ENCODE measurements around the gene RNF43. TPM values are rescaled to one million over a fixed set of nuclear protein-coding genes. Genes with fewer than 3 reads are reported as not detected.

Gene RNF43
- total and polyA plus RNA-seq, 2 donors (not counting 1 experiment from before 2014, with no cell fraction given) = 2.5 to 2.6 TPM

- H3K27me3 Mint-ChIP-seq = no peaks in the 10 kb centered on the region
- Histone ChIP-seq H4K20me1 (ENCODE audit: control insufficient read depth, insufficient read depth, low read length, poor library complexity, severe bottlenecking) (no peaks in the 10 kb centered on the region), H3K79me2 (ENCODE audit: control insufficient read depth, insufficient read depth, low read length) (no peaks in the 10 kb centered on the region), H3K4me1 (ENCODE audit: control insufficient read depth in 2 of 2, insufficient read depth in 2 of 2, low read length in 2 of 2) (no peaks in the 10 kb centered on the region), H3K36me3 (replicated peaks in 1 of 2; ENCODE audit: control extremely low read depth in 1 of 2, control insufficient read depth in 1 of 2, extremely low read depth in 1 of 2, insufficient read depth in 2 of 2, low read length in 1 of 2) (no peaks in the 10 kb centered on the region), H3K9me3 (ENCODE audit: control extremely low read depth in 1 of 3, control insufficient read depth in 2 of 3, insufficient read depth in 1 of 3, low read length in 2 of 3) (no peaks in the 10 kb centered on the region), H3K27ac (ENCODE audit: low read length in 2 of 2) (no peak overlapping the region), H3K4me2 (replicated peaks; ENCODE audit: low read depth, low read length, poor library complexity, severe bottlenecking) (no peak overlapping the region), H3K27me3 (replicated peaks in 1 of 4; ENCODE audit: control extremely low read depth in 1 of 4, control insufficient read depth in 3 of 4, insufficient read depth in 4 of 4, low read length in 3 of 4) (no peaks in the 10 kb centered on the region), H2AFZ (ENCODE audit: insufficient read depth, low read depth, low read length, poor library complexity, severe bottlenecking) (no peak overlapping the region), H3K9ac (ENCODE audit: low read length) (no peak overlapping the region), H3K4me3 (ENCODE audit: control extremely low read depth in 1 of 5, extremely low read depth in 1 of 5, insufficient read depth in 1 of 5, low read depth in 2 of 5, low read length in 4 of 5) (no peak overlapping the region)
- H3K9me3 Mint-ChIP-seq (ENCODE audit: insufficient read depth) = no peaks in the 10 kb centered on the region
- ChIA-PET POLR2A (interaction anchor here (0.6 kb wide), 2 partner anchors 22 to 1254 kb away, joined by 3 to 5 read pairs; no protein-coding TSS in a partner anchor), CTCF (no interaction called here)
- intact Hi-C loops (cut with micrococcal nuclease) = no loop called here
- no peak overlapping the region for H3K4me3 Mint-ChIP-seq
- ATAC-seq (ENCODE audit: low read depth) (no peak), DNase-seq (no peak)
- no peak overlapping the region for H3K27ac Mint-ChIP-seq
- no CpG with 5 or more reads among the region's 4 CpGs for WGBS (ENCODE audit: insufficient coverage)
- TF ChIP-seq CTCF (IDR thresholded peaks at IDR 0.05) (no peak), EZH2 (IDR thresholded peaks at IDR 0.05; ENCODE audit: borderline replicate concordance, insufficient read depth, low read depth, low read length, poor library complexity, severe bottlenecking) (no peak)
- no peaks in the 10 kb centered on the region for H3K4me1 Mint-ChIP-seq
These were observed 21.2 kb downstream of the RNF43 start for GRCh38 chr17:58396173-58396572.

GRCh38 chr17:58394534-58395223, 22.7 kb downstream of the RNF43 start:
- H4K20me1 ChIP-seq (ENCODE audit: control insufficient read depth, insufficient read depth, low read length, poor library complexity, severe bottlenecking) = no peaks in the 10 kb centered on the region
- Mint-ChIP-seq H3K9me3 (ENCODE audit: insufficient read depth) (no peaks in the 10 kb centered on the region), H3K27ac (no peak overlapping the region), H3K4me1 (no peaks in the 10 kb centered on the region), H3K27me3 (no peaks in the 10 kb centered on the region), H3K4me3 (no peak overlapping the region)
- WGBS (ENCODE audit: insufficient coverage) = no CpG with 5 or more reads among the region's 3 CpGs
- H2AFZ ChIP-seq (ENCODE audit: insufficient read depth, low read depth, low read length, poor library complexity, severe bottlenecking) = no peak overlapping the region
- H3K79me2 ChIP-seq (ENCODE audit: control insufficient read depth, insufficient read depth, low read length) = no peaks in the 10 kb centered on the region
- H3K27me3 ChIP-seq (replicated peaks in 1 of 4; ENCODE audit: control extremely low read depth in 1 of 4, control insufficient read depth in 3 of 4, insufficient read depth in 4 of 4, low read length in 3 of 4) = no peaks in the 10 kb centered on the region
- no peaks in the 10 kb centered on the region for H3K36me3 ChIP-seq (replicated peaks in 1 of 2; ENCODE audit: control extremely low read depth in 1 of 2, control insufficient read depth in 1 of 2, extremely low read depth in 1 of 2, insufficient read depth in 2 of 2, low read length in 1 of 2)
- ATAC-seq (ENCODE audit: low read depth) (no peak), DNase-seq (no peak)
- H3K9me3 ChIP-seq (ENCODE audit: control extremely low read depth in 1 of 3, control insufficient read depth in 2 of 3, insufficient read depth in 1 of 3, low read length in 2 of 3) = no peaks in the 10 kb centered on the region
- no peak for TF ChIP-seq CTCF (IDR thresholded peaks at IDR 0.05)
- no peak for TF ChIP-seq EZH2 (IDR thresholded peaks at IDR 0.05; ENCODE audit: borderline replicate concordance, insufficient read depth, low read depth, low read length, poor library complexity, severe bottlenecking)
- intact Hi-C loops (cut with micrococcal nuclease) = no loop called here
- H3K4me3 ChIP-seq (ENCODE audit: control extremely low read depth in 1 of 5, extremely low read depth in 1 of 5, insufficient read depth in 1 of 5, low read depth in 2 of 5, low read length in 4 of 5) = no peak overlapping the region
- H3K9ac ChIP-seq (ENCODE audit: low read length) = no peak overlapping the region
- POLR2A ChIA-PET = no interaction called here
- CTCF ChIA-PET = interaction anchor here (0.9 kb wide), 1 partner anchor 77 kb away, joined by 4 read pairs; no protein-coding TSS in a partner anchor
- H3K4me1 ChIP-seq (ENCODE audit: control insufficient read depth in 2 of 2, insufficient read depth in 2 of 2, low read length in 2 of 2) = no peaks in the 10 kb centered on the region
- H3K4me2 ChIP-seq (replicated peaks; ENCODE audit: low read depth, low read length, poor library complexity, severe bottlenecking) = no peak overlapping the region
- no peak overlapping the region for H3K27ac ChIP-seq (ENCODE audit: low read length in 2 of 2)

Data from B cell (primary cell).